Astrocyte (in vitro differentiated cells and primary cell): ENCODE results near the gene USP16. TPM values are rescaled to one million over a fixed set of nuclear protein-coding genes. Genes with fewer than 3 reads are reported as not detected.
"Not testable (repeated sequence)": the region's sequence is repeated elsewhere in the genome, so short reads cannot be mapped to it uniquely, and the experiment has no call there.

ENCODE experiments used
- DNase-seq: peaks from one replicate; pipeline ENCODE4 v3.0.0-alpha.2; 2010; ENCODE audit warnings: low read depth
- FAIRE-seq: peaks from 2 replicates; lab custom pipeline; 2011; peaks lifted over from hg19 to GRCh38; lab: Jason Lieb, UNC
- H2AFZ ChIP-seq: 2 replicates; pipeline ENCODE4 v1.6.0; 2012; ENCODE audit warnings: low read depth, low read length, inconsistent platforms
- H3K27ac ChIP-seq: 2 replicates; pipeline ENCODE4 v1.5.1; 2011; ENCODE audit warnings: low read depth, low read length, inconsistent platforms
- H3K27me3 ChIP-seq: 2 replicates; pipeline ENCODE4 v1.6.0; 2011; ENCODE audit warnings: low read length, inconsistent platforms; ENCODE audit not compliant: insufficient read depth
- H3K36me3 ChIP-seq: 2 replicates; pipeline ENCODE4 v1.5.1; 2011; ENCODE audit warnings: low read length, inconsistent platforms; ENCODE audit not compliant: insufficient read depth
- H3K4me1 ChIP-seq: 2 replicates; pipeline ENCODE4 v1.5.1; 2011; ENCODE audit warnings: low read length, inconsistent platforms; ENCODE audit not compliant: insufficient read depth
- H3K4me2 ChIP-seq: 2 replicates; pipeline ENCODE4 v1.6.0; 2012; ENCODE audit warnings: low read length, inconsistent platforms
- H3K4me3 ChIP-seq: 2 replicates; pipeline ENCODE4 v1.5.1; 2011; ENCODE audit warnings: low read depth, mild to moderate bottlenecking, low read length, inconsistent platforms; ENCODE audit not compliant: insufficient read depth
- H3K79me2 ChIP-seq: 2 replicates; pipeline ENCODE4 v1.6.0; 2012; ENCODE audit warnings: mild to moderate bottlenecking, low read length, inconsistent platforms; ENCODE audit not compliant: insufficient read depth
- H3K9ac ChIP-seq: 2 replicates; pipeline ENCODE4 v1.6.0; 2012; ENCODE audit warnings: mild to moderate bottlenecking, low read length, inconsistent platforms
- H3K9me3 ChIP-seq: 2 replicates; pipeline ENCODE4 v1.5.1; 2012; ENCODE audit warnings: low read depth, mild to moderate bottlenecking, low read length, inconsistent platforms; ENCODE audit not compliant: insufficient read depth
- H4K20me1 ChIP-seq: 2 replicates; pipeline ENCODE4 v1.6.0; 2012; ENCODE audit warnings: low read length, inconsistent platforms; ENCODE audit not compliant: insufficient read depth
- H3K27ac Mint-ChIP-seq: one replicate; pipeline ENCODE4 v1.8.0; 2021; ENCODE audit warnings: mild to moderate bottlenecking, mixed read lengths; ENCODE audit not compliant: unreplicated experiment
- H3K27me3 Mint-ChIP-seq: one replicate; pipeline ENCODE4 v1.8.0; 2021; ENCODE audit warnings: low read depth, mixed read lengths; ENCODE audit not compliant: unreplicated experiment
- H3K36me3 Mint-ChIP-seq: one replicate; pipeline ENCODE4 v1.8.0; 2021; ENCODE audit warnings: low read depth, mixed read lengths; ENCODE audit not compliant: unreplicated experiment
- H3K4me1 Mint-ChIP-seq: one replicate; pipeline ENCODE4 v1.8.0; 2021; ENCODE audit warnings: low read depth, mixed read lengths; ENCODE audit not compliant: unreplicated experiment
- H3K4me3 Mint-ChIP-seq: one replicate; pipeline ENCODE4 v1.8.0; 2021; ENCODE audit warnings: mild to moderate bottlenecking, moderate library complexity, mixed read lengths; ENCODE audit not compliant: unreplicated experiment
- H3K9me3 Mint-ChIP-seq: one replicate; pipeline ENCODE4 v1.8.0; 2021; ENCODE audit warnings: mild to moderate bottlenecking, mixed read lengths; ENCODE audit not compliant: unreplicated experiment
- CTCF ChIP-seq: IDR thresholded peaks from 2 replicates; pipeline ENCODE4 v1.5.1; 2011; ENCODE audit warnings: low read depth, mild to moderate bottlenecking, inconsistent platforms, low read length, moderate library complexity; ENCODE audit not compliant: insufficient read depth
- EZH2 ChIP-seq: IDR thresholded peaks from 2 replicates; pipeline ENCODE4 v1.6.1; 2012; ENCODE audit warnings: mild to moderate bottlenecking, low read length, inconsistent platforms; ENCODE audit not compliant: insufficient read depth
- total RNA-seq: library from RNA; stranded (reverse); gene quantifications from 2 replicates; pipeline ENCODE4 v1.2.1, GENCODE V29; 2021

Gene USP16
- total RNA-seq, 1 donor from 2014 or later = 30.3 TPM

DNA sequence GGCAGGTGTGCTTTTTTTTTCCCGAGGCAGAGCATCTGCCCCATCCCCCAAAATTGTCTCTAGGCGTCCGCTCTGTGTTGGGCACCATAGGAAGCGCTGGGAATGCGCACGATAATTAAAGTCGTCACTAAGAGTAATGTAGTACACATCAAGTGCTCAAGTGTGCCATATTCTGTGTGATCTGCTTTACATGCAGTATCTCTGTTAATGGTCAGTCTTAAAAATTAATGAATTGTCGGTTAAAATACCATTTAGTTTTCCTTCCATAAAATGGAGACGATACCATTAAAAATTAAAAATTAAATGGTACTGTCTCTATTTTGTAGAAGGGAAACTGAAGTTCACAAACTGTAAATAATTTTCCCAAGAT lies 49.5 kb downstream of the USP16 start:
- Histone ChIP-seq H4K20me1 (peaks cover 33% of the 10 kb centered on the region), H3K4me3 (peak overlapping the region; percentile 94), H3K9ac (peak overlapping the region; percentile 99), H3K36me3 (peaks cover 11% of the 10 kb centered on the region), H2AFZ (peak overlapping the region; percentile 80), H3K9me3 (no peaks in the 10 kb centered on the region), H3K4me2 (peak overlapping the region; percentile 92), H3K27me3 (no peaks in the 10 kb centered on the region), H3K27ac (peak overlapping the region; percentile 95), H3K79me2 (peaks cover 45% of the 10 kb centered on the region), H3K4me1 (peaks cover 27% of the 10 kb centered on the region)
- H3K9me3 Mint-ChIP-seq = no peaks in the 10 kb centered on the region
- FAIRE-seq (no peak), DNase-seq (no peak)
- TF ChIP-seq EZH2 = no peak
- TF ChIP-seq CTCF = no peak
- H3K27me3 Mint-ChIP-seq = no peaks in the 10 kb centered on the region
- peak overlapping the region; percentile 100 for H3K4me3 Mint-ChIP-seq
- H3K4me1 Mint-ChIP-seq = peaks cover 10% of the 10 kb centered on the region
- H3K36me3 Mint-ChIP-seq = no peaks in the 10 kb centered on the region
- H3K27ac Mint-ChIP-seq = peak overlapping the region; percentile 99

DNA sequence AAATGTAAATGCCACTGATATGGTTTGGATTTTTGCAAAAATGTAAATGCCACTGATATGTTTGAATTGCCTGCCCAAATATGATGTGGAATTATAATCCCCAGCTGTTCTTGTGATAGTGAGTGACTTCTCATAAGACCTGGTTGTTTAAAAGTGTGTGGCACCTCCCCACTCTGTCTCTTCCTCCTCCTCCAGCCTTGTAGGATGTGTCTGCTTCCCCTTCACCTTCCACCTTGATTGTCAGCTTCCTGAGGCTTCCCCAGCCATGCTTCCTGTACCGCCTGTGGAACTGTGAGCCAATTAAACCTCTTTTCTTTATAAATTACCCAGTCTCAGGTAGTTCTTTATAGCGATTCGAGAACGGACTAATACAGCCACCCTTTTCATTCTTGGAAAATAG lies 50.3 kb downstream of the USP16 start:
- no peak overlapping the region for H3K9ac ChIP-seq
- TF ChIP-seq CTCF (no peak), EZH2 (no peak)
- no peaks in the 10 kb centered on the region for H3K9me3 ChIP-seq
- peaks cover 3% of the 10 kb centered on the region for H3K36me3 ChIP-seq
- Mint-ChIP-seq H3K4me1 (peaks cover 15% of the 10 kb centered on the region), H3K27me3 (no peaks in the 10 kb centered on the region), H3K27ac (no peak overlapping the region), H3K36me3 (no peaks in the 10 kb centered on the region), H3K9me3 (no peaks in the 10 kb centered on the region), H3K4me3 (peak overlapping the region; percentile 47)
- no peak for FAIRE-seq
- H3K4me1 ChIP-seq = peaks cover 32% of the 10 kb centered on the region
- H2AFZ ChIP-seq = no peak overlapping the region
- H3K79me2 ChIP-seq = peaks cover 37% of the 10 kb centered on the region
- H3K27me3 ChIP-seq = no peaks in the 10 kb centered on the region
- no peak overlapping the region for H3K4me2 ChIP-seq
- no peak for DNase-seq
- no peak overlapping the region for H3K4me3 ChIP-seq
- peaks cover 33% of the 10 kb centered on the region for H4K20me1 ChIP-seq
- H3K27ac ChIP-seq = no peak overlapping the region

- Mint-ChIP-seq H3K36me3 (no peaks in the 10 kb centered on the region), H3K27me3 (no peaks in the 10 kb centered on the region), H3K9me3 (no peaks in the 10 kb centered on the region), H3K27ac (no peak overlapping the region), H3K4me1 (peaks cover 16% of the 10 kb centered on the region), H3K4me3 (no peak overlapping the region)
- Histone ChIP-seq H2AFZ (no peak overlapping the region), H3K4me3 (no peak overlapping the region), H3K4me1 (peaks cover 38% of the 10 kb centered on the region), H3K9ac (no peak overlapping the region), H4K20me1 (peaks cover 24% of the 10 kb centered on the region), H3K27me3 (no peaks in the 10 kb centered on the region), H3K79me2 (peaks cover 26% of the 10 kb centered on the region), H3K4me2 (no peak overlapping the region), H3K9me3 (no peaks in the 10 kb centered on the region), H3K36me3 (no peaks in the 10 kb centered on the region), H3K27ac (no peak overlapping the region)
- TF ChIP-seq EZH2 (no peak), CTCF (no peak)
- DNase-seq (peak; percentile 19), FAIRE-seq (no peak)
These were observed 51.4 kb downstream of the USP16 start for GRCh38 chr21:29075706-29076466.

- H3K9me3 Mint-ChIP-seq, H3K4me3 Mint-ChIP-seq, H3K27ac Mint-ChIP-seq, H3K4me3 ChIP-seq, H3K27me3 Mint-ChIP-seq, H3K27me3 ChIP-seq, H3K9me3 ChIP-seq, H3K36me3 Mint-ChIP-seq, DNase-seq, FAIRE-seq, H3K4me1 Mint-ChIP-seq, H3K36me3 ChIP-seq: not testable (repeated sequence)
- H3K27ac ChIP-seq = peak overlapping the region; percentile 14
- H3K4me2 ChIP-seq = peak overlapping the region; percentile 71
- peaks cover 15% of the 10 kb centered on the region for H3K79me2 ChIP-seq
- peak overlapping the region; percentile 67 for H2AFZ ChIP-seq
- peaks cover 27% of the 10 kb centered on the region for H3K4me1 ChIP-seq
- peaks cover 13% of the 10 kb centered on the region for H4K20me1 ChIP-seq
- H3K9ac ChIP-seq = peak overlapping the region; percentile 61
These were observed 52.5 kb downstream of the USP16 start for GRCh38 chr21:29076731-29077640.
